Cardiac muscle cell (in vitro differentiated cells and primary cell): ENCODE results near the gene ADAMTS3. TPM values are rescaled to one million over a fixed set of nuclear protein-coding genes. Genes with fewer than 3 reads are reported as not detected.

Experiments
- DNase-seq, 2 donors: peaks; one replicate each; pipeline versions ENCODE4 v3.0.0 to v3.0.0-alpha.2; 2010 to 2017; ENCODE audit warnings: low read depth in 1 of 2, low spot score in 1 of 2
- H3K27ac ChIP-seq: fragments of 200-600 bp; sonication (generic); 2 replicates; pipeline ENCODE4 v1.5.1; 2016
- H3K27me3 ChIP-seq: fragments of 200-600 bp; sonication (generic); 2 replicates; pipeline ENCODE4 v1.6.0; 2016; ENCODE audit warnings: control low read depth
- H3K36me3 ChIP-seq: fragments of 200-600 bp; sonication (generic); 2 replicates; pipeline ENCODE4 v1.5.1; 2016; ENCODE audit warnings: control low read depth
- H3K4me1 ChIP-seq: fragments of 200-600 bp; sonication (generic); 2 replicates; pipeline ENCODE4 v1.8.1; 2017; ENCODE audit warnings: low read depth, mild to moderate bottlenecking, mixed run types
- H3K4me3 ChIP-seq: fragments of 200-600 bp; sonication (generic); 2 replicates; pipeline ENCODE4 v1.5.1; 2016; ENCODE audit warnings: mild to moderate bottlenecking
- H3K9me3 ChIP-seq: fragments of 200-600 bp; sonication (generic); 2 replicates; pipeline ENCODE4 v1.5.1; 2017; ENCODE audit warnings: low read depth, mild to moderate bottlenecking, control low read depth
- polyA plus RNA-seq: library from polyadenylated mRNA; unstranded; fragments of >200 nt; fragmentation: Nextera tagmentation; extraction: Ambion mirVana; gene quantifications from 2 replicates; pipeline ENCODE4 v1.2.1, GENCODE V29; 2016
- total RNA-seq: library from RNA; depleted of rRNA; stranded (reverse); fragments of >200 nt; gene quantifications from 2 replicates; pipeline ENCODE4 v1.2.3, GENCODE V29; 2016
- TF ChIP-seq, protein P1 (sequence below): IDR thresholded peaks from 2 replicates; pipeline ENCODE4 v1.5.1; 2012; ENCODE audit warnings: low read depth, mild to moderate bottlenecking, low read length

Gene ADAMTS3
- total and polyA plus RNA-seq, 2 experiments from 2014 or later, result 1.2 to 14.7 TPM

DNA sequence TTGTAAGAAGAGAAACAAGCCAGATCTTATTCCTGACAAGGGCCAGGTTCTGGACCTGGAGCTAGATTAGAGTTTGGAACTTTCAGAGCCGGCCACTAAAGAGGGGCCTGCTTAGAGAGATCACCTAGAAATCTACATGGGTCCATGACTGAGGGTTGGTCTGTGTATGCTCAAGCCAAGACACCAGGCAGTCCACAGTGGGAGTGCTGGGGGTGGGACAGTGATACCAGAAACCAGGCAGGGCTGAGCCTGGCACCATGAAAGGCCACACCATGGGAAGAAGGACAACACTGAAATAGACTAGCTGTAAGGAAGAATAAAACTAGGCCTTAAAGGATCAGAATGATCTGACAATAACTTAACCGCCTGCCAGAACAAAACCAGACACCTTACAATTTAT lies 267.3 kb downstream of the ADAMTS3 start:
- Histone ChIP-seq H3K27ac (no peak overlapping the region), H3K36me3 (no peaks in the 10 kb centered on the region), H3K4me3 (no peak overlapping the region), H3K4me1 (no peaks in the 10 kb centered on the region), H3K27me3 (no peaks in the 10 kb centered on the region), H3K9me3 (no peaks in the 10 kb centered on the region)
- TF ChIP-seq, protein P1, sequence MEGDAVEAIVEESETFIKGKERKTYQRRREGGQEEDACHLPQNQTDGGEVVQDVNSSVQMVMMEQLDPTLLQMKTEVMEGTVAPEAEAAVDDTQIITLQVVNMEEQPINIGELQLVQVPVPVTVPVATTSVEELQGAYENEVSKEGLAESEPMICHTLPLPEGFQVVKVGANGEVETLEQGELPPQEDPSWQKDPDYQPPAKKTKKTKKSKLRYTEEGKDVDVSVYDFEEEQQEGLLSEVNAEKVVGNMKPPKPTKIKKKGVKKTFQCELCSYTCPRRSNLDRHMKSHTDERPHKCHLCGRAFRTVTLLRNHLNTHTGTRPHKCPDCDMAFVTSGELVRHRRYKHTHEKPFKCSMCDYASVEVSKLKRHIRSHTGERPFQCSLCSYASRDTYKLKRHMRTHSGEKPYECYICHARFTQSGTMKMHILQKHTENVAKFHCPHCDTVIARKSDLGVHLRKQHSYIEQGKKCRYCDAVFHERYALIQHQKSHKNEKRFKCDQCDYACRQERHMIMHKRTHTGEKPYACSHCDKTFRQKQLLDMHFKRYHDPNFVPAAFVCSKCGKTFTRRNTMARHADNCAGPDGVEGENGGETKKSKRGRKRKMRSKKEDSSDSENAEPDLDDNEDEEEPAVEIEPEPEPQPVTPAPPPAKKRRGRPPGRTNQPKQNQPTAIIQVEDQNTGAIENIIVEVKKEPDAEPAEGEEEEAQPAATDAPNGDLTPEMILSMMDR, result no peak
- no peak for DNase-seq

DNA sequence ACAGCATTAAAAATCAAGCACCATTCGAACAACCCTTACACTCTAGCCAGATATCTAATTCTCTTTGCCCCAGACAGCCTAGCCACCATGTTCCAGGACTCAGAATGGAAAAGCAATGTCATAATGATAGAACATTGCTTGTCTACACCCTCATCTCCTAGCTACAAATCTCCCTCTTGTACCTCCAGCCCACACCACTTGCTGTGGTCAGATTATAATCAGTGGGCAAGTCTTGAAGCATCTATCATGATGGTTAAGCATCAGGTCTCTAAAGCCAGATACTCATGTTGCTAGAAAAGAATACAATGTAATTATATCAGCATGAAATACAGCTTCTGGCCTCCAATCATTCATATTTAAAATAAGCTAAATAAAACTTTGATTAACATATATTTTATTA lies 268.9 kb downstream of the ADAMTS3 start:
- H3K4me3 ChIP-seq, result no peak overlapping the region
- TF ChIP-seq, protein P1, result no peak
- no peak for DNase-seq
- H3K27me3 ChIP-seq, result no peaks in the 10 kb centered on the region
- H3K36me3 ChIP-seq, result no peaks in the 10 kb centered on the region
- H3K9me3 ChIP-seq, result no peaks in the 10 kb centered on the region
- no peak overlapping the region for H3K27ac ChIP-seq
- peaks cover 6% of the 10 kb centered on the region for H3K4me1 ChIP-seq

DNA sequence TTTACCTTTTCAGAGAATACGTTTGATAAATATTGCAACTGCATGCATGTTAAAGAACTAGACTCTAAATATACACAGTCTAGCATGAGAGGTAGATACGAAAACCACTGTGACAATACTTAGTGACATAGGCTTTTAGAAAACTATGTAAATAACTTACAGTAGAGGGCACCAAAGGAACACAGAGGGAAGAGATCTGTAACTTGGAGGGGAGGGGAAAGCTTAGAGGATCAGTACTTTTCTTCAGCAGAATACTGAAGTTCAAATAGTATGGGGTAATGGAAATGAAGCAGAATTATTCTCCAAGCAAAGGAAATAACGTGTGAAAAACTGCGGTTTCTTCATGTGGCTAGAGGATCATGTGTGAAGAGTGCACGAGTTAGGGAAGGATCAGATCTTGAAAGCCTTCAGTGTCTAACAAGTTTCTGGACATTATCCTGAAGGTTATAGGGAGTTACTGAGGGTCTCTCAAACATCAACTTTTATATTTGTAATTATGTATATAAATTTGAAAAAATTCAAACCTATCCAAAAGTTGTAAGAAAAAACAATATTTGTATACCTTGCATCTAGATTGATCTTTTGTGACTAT lies 273.0 kb downstream of the ADAMTS3 start:
- no peaks in the 10 kb centered on the region for H3K9me3 ChIP-seq
- H3K27me3 ChIP-seq, result no peaks in the 10 kb centered on the region
- H3K4me1 ChIP-seq, result peaks cover 6% of the 10 kb centered on the region
- peak; percentile 76 to 82 for DNase-seq
- no peak overlapping the region for H3K4me3 ChIP-seq
- TF ChIP-seq, protein P1, result peak; percentile 65
- no peaks in the 10 kb centered on the region for H3K36me3 ChIP-seq
- no peak overlapping the region for H3K27ac ChIP-seq

DNA sequence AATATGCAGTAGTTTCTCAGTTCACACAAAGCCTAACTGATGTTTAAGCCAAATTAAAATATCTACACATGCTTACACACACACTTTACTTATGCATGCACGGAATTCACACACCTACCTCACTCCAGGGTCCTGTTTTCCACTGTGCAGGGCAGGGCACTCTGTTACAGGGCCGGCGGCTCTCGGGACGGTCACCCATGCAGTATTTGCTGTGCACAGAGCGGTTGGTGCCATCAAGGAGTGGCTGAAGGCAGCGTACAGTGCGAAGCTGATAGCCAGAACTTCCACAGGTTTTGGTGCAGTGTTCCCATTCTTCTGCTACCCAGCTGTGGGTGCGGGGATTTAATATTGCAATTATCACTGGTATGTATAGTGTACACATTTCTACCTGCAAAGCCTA lies 278.3 kb downstream of the ADAMTS3 start:
- no peaks in the 10 kb centered on the region for H3K36me3 ChIP-seq
- TF ChIP-seq, protein P1, result no peak
- no peaks in the 10 kb centered on the region for H3K27me3 ChIP-seq
- peaks cover 1% of the 10 kb centered on the region for H3K4me1 ChIP-seq
- DNase-seq, result no peak
- H3K9me3 ChIP-seq, result no peaks in the 10 kb centered on the region
- H3K4me3 ChIP-seq, result no peak overlapping the region
- H3K27ac ChIP-seq, result no peak overlapping the region

DNA sequence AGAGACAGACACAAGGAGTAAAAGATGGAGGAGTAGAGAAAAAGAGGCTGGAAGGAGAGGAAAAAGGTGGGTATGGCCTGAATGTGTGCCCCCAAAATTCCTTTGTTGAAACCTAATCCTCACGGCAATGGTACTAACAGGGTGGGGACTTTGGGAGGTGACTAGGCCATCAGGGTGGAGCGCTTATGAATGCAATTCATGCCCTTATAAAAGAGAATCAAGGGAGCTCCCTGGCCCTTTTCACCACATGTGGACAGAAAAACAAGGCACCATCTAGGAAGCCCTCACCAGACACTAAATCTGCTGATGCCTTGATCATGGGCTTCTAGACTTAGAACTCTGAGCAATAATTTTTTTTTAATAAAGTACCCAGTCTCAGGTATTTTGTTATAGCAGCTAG lies 282.1 kb downstream of the ADAMTS3 start:
- Histone ChIP-seq H3K4me1 (no peaks in the 10 kb centered on the region), H3K27me3 (no peaks in the 10 kb centered on the region), H3K9me3 (no peaks in the 10 kb centered on the region), H3K4me3 (no peak overlapping the region), H3K27ac (no peak overlapping the region), H3K36me3 (peaks cover 7% of the 10 kb centered on the region)
- TF ChIP-seq, protein P1, result no peak
- DNase-seq, result no peak
